Measurements from ENCODE around the gene BAIAP2.

GRCh38 chr17:81049372-81049911 lies 14.5 kb downstream of the BAIAP2 start:
- TF ChIP-seq, protein P1, sequence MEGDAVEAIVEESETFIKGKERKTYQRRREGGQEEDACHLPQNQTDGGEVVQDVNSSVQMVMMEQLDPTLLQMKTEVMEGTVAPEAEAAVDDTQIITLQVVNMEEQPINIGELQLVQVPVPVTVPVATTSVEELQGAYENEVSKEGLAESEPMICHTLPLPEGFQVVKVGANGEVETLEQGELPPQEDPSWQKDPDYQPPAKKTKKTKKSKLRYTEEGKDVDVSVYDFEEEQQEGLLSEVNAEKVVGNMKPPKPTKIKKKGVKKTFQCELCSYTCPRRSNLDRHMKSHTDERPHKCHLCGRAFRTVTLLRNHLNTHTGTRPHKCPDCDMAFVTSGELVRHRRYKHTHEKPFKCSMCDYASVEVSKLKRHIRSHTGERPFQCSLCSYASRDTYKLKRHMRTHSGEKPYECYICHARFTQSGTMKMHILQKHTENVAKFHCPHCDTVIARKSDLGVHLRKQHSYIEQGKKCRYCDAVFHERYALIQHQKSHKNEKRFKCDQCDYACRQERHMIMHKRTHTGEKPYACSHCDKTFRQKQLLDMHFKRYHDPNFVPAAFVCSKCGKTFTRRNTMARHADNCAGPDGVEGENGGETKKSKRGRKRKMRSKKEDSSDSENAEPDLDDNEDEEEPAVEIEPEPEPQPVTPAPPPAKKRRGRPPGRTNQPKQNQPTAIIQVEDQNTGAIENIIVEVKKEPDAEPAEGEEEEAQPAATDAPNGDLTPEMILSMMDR (IDR thresholded peaks at IDR 0.05), result no peak
- TF ChIP-seq POLR2A (IDR thresholded peaks at IDR 0.05), result no peak
